ENCODE data around the gene PLD5. TPM values are rescaled to one million over a fixed set of nuclear protein-coding genes. Genes with fewer than 3 reads are reported as not detected.
A peak's percentile ranks its signal among the peaks of the same experiment; 100 is the strongest.
"Not testable (repeated sequence)": the region's sequence is repeated elsewhere in the genome, so short reads cannot be mapped to it uniquely, and the experiment has no call there.

The PLD5 gene
- total and polyA plus RNA-seq, 3 experiments from 2014 or later: not detected

DNA sequence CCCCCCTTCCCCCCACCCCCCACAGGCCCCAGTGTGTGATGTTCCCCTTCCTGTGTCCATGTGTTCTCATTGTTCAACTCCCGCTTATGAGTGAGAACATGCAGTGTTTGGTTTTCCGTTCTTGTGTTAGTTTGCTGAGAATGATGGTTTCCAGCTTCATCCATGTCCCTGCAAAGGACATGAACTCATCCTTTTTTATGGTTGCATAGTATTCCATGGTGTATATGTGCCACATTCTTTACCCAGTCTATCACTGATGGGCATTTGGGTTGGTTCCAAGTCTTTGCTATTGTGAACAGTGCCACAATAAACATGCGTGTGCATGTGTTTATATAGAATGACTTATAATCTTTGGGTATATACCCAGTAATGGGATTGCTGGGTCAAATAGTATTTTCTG, 466.3 kb downstream of the PLD5 start:
- H3K4me3 Mint-ChIP-seq; CTCF ChIA-PET; H3K4me1 ChIP-seq (ENCODE audit: insufficient read depth, low read length); POLR2A ChIA-PET; H3K9me3 ChIP-seq (ENCODE audit: low read length); H3K4me3 ChIP-seq (ENCODE audit: low read length); DNase-seq; H3K27ac ChIP-seq (ENCODE audit: low read depth, low read length); H3K36me3 ChIP-seq (ENCODE audit: insufficient read depth, low read length); H3K36me3 Mint-ChIP-seq; H3K9me3 Mint-ChIP-seq; H3K27me3 Mint-ChIP-seq; H3K4me1 Mint-ChIP-seq; H3K27me3 ChIP-seq (ENCODE audit: insufficient read depth, low read length, poor library complexity, severe bottlenecking); H3K27ac Mint-ChIP-seq: not testable (repeated sequence)

DNA sequence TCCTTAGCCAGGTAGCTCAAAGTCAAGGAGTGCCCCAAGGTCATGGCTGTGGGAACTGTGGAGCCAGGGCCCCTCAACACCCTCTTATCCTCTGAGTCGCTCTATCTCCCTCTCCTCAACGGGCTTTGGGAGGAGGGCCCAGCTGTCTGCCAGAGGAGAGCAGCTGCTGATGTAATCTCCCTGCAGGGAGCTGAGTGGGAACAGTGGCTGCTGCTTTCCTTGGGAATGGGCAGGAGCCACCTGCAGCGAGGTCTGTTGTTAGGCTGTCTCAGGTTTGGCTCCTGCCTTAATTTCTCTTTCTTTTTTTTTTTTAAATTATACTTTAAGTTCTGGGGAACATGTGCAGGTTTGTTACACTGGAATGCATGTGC, 466.8 kb downstream of the PLD5 start:
- peaks cover 0 to 2% (median 0%) of the 10 kb centered on the region in 3 donors for H3K36me3 Mint-ChIP-seq
- H3K4me1 Mint-ChIP-seq: no peaks in the 10 kb centered on the region
- no peaks in the 10 kb centered on the region for H3K27me3 ChIP-seq (ENCODE audit: insufficient read depth, low read length, poor library complexity, severe bottlenecking)
- H3K27ac Mint-ChIP-seq: no peak overlapping the region
- H3K4me3 ChIP-seq (ENCODE audit: low read length): no peak overlapping the region
- H3K9me3 Mint-ChIP-seq: peaks cover 0 to 2% (median 0%) of the 10 kb centered on the region in 5 donors
- no peaks in the 10 kb centered on the region for H3K9me3 ChIP-seq (ENCODE audit: low read length)
- no peak overlapping the region for H3K4me3 Mint-ChIP-seq
- H3K27ac ChIP-seq (ENCODE audit: low read depth, low read length): no peak overlapping the region
- DNase-seq: no peak
- CTCF ChIA-PET: no interaction called here
- H3K4me1 ChIP-seq (ENCODE audit: insufficient read depth, low read length): no peaks in the 10 kb centered on the region
- no peaks in the 10 kb centered on the region for H3K36me3 ChIP-seq (ENCODE audit: insufficient read depth, low read length)
- POLR2A ChIA-PET: no interaction called here
- H3K27me3 Mint-ChIP-seq: peaks cover 3 to 7% of the 10 kb centered on the region in 2 donors

- Histone ChIP-seq H3K9me3 (ENCODE audit: low read length) (no peaks in the 10 kb centered on the region), H3K36me3 (ENCODE audit: insufficient read depth, low read length) (no peaks in the 10 kb centered on the region), H3K27me3 (ENCODE audit: insufficient read depth, low read length, poor library complexity, severe bottlenecking) (no peaks in the 10 kb centered on the region), H3K4me3 (ENCODE audit: low read length) (no peak overlapping the region), H3K27ac (ENCODE audit: low read depth, low read length) (no peak overlapping the region), H3K4me1 (ENCODE audit: insufficient read depth, low read length) (no peaks in the 10 kb centered on the region)
- no peak overlapping the region for H3K4me3 Mint-ChIP-seq
- CTCF ChIA-PET: no interaction called here
- H3K9me3 Mint-ChIP-seq: peaks cover 0 to 2% (median 0%) of the 10 kb centered on the region in 5 donors
- POLR2A ChIA-PET: no interaction called here
- H3K27ac Mint-ChIP-seq: no peak overlapping the region
- no peaks in the 10 kb centered on the region for H3K4me1 Mint-ChIP-seq
- peaks cover 3 to 7% of the 10 kb centered on the region in 2 donors for H3K27me3 Mint-ChIP-seq
- H3K36me3 Mint-ChIP-seq: peaks cover 0 to 2% (median 0%) of the 10 kb centered on the region in 3 donors
- no peak for DNase-seq
Observed at GRCh38 chr1:242056988-242057744, 467.3 kb downstream of the PLD5 start.

GRCh38 chr1:242055749-242056320, 468.7 kb downstream of the PLD5 start:
- CTCF ChIA-PET: no interaction called here
- POLR2A ChIA-PET: no interaction called here

DNA sequence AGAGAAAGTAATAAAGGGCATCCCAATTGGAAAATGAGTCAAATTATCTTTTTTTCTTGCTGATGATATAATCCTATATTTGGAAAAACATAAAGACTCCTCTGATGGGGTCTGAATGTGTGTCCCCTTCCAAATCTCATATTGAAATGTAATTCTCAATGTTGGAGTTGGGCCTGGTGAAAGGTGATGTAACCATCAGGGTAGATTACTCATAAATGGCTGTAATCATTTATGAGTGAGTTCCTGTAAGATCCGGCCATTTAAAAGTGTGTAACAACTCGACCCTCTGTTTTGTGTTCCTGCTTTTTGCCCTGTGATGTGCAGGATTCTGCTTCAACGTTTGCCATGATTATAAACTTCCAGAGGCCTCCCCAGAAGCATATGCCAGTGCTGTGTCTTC, 481.3 kb downstream of the PLD5 start:
- no peak for DNase-seq
- ChIA-PET POLR2A (no interaction called here), CTCF (no interaction called here)
- Histone ChIP-seq H3K9me3 (ENCODE audit: low read length) (no peaks in the 10 kb centered on the region), H3K4me3 (ENCODE audit: low read length) (no peak overlapping the region), H3K27me3 (ENCODE audit: insufficient read depth, low read length, poor library complexity, severe bottlenecking) (no peaks in the 10 kb centered on the region), H3K27ac (ENCODE audit: low read depth, low read length) (no peak overlapping the region), H3K4me1 (ENCODE audit: insufficient read depth, low read length) (no peaks in the 10 kb centered on the region), H3K36me3 (ENCODE audit: insufficient read depth, low read length) (no peaks in the 10 kb centered on the region)
- no peaks in the 10 kb centered on the region for H3K36me3 Mint-ChIP-seq
- no peak overlapping the region for H3K27ac Mint-ChIP-seq
- H3K27me3 Mint-ChIP-seq: peaks cover 4 to 6% of the 10 kb centered on the region in 2 donors
- H3K4me1 Mint-ChIP-seq: no peaks in the 10 kb centered on the region
- no peak overlapping the region for H3K4me3 Mint-ChIP-seq
- peaks cover 0 to 2% (median 0%) of the 10 kb centered on the region in 5 donors for H3K9me3 Mint-ChIP-seq

More at GRCh38 chr1:242055749-242056320, 468.7 kb downstream of the PLD5 start:
- Histone ChIP-seq H3K4me3 (ENCODE audit: low read length) (no peak overlapping the region), H3K4me1 (ENCODE audit: insufficient read depth, low read length) (no peaks in the 10 kb centered on the region), H3K36me3 (ENCODE audit: insufficient read depth, low read length) (no peaks in the 10 kb centered on the region), H3K27me3 (ENCODE audit: insufficient read depth, low read length, poor library complexity, severe bottlenecking) (no peaks in the 10 kb centered on the region), H3K9me3 (ENCODE audit: low read length) (no peaks in the 10 kb centered on the region), H3K27ac (ENCODE audit: low read depth, low read length) (no peak overlapping the region)
- Mint-ChIP-seq H3K4me3 (no peak overlapping the region), H3K36me3 (peaks cover 0 to 2% (median 0%) of the 10 kb centered on the region in 3 donors), H3K4me1 (no peaks in the 10 kb centered on the region), H3K27ac (no peak overlapping the region), H3K27me3 (peaks cover 3 to 7% of the 10 kb centered on the region in 2 donors), H3K9me3 (peaks cover 0 to 2% (median 0%) of the 10 kb centered on the region in 5 donors)
- DNase-seq: no peak

- H3K4me3 ChIP-seq (ENCODE audit: low read length): no peak overlapping the region
- no peak for DNase-seq
- H3K27me3 ChIP-seq (ENCODE audit: insufficient read depth, low read length, poor library complexity, severe bottlenecking): no peaks in the 10 kb centered on the region
- H3K36me3 ChIP-seq (ENCODE audit: insufficient read depth, low read length): no peaks in the 10 kb centered on the region
- no peak overlapping the region for H3K4me3 Mint-ChIP-seq
- H3K27me3 Mint-ChIP-seq: peaks cover 0 to 8% of the 10 kb centered on the region in 2 donors
- POLR2A ChIA-PET: no interaction called here
- H3K9me3 Mint-ChIP-seq: peaks cover 0 to 5% (median 0%) of the 10 kb centered on the region in 5 donors
- H3K27ac ChIP-seq (ENCODE audit: low read depth, low read length): no peak overlapping the region
- no peaks in the 10 kb centered on the region for H3K4me1 ChIP-seq (ENCODE audit: insufficient read depth, low read length)
- no peaks in the 10 kb centered on the region for H3K9me3 ChIP-seq (ENCODE audit: low read length)
- no peaks in the 10 kb centered on the region for H3K4me1 Mint-ChIP-seq
- CTCF ChIA-PET: no interaction called here
- H3K36me3 Mint-ChIP-seq: no peaks in the 10 kb centered on the region
- no peak overlapping the region for H3K27ac Mint-ChIP-seq
Observed at GRCh38 chr1:242034392-242034791, 490.1 kb downstream of the PLD5 start.

GRCh38 chr1:242033447-242033846, 491.1 kb downstream of the PLD5 start:
- Histone ChIP-seq H3K27ac (ENCODE audit: low read depth, low read length) (no peak overlapping the region), H3K4me3 (ENCODE audit: low read length) (no peak overlapping the region), H3K9me3 (ENCODE audit: low read length) (no peaks in the 10 kb centered on the region), H3K36me3 (ENCODE audit: insufficient read depth, low read length) (no peaks in the 10 kb centered on the region), H3K4me1 (ENCODE audit: insufficient read depth, low read length) (no peaks in the 10 kb centered on the region), H3K27me3 (ENCODE audit: insufficient read depth, low read length, poor library complexity, severe bottlenecking) (no peaks in the 10 kb centered on the region)
- peak overlapping the region in 1 of 8 donors; percentile 80 for H3K27ac Mint-ChIP-seq
- H3K4me3 Mint-ChIP-seq: no peak overlapping the region
- no peak for DNase-seq
- H3K9me3 Mint-ChIP-seq: peaks cover 0 to 3% (median 0%) of the 10 kb centered on the region in 5 donors
- H3K27me3 Mint-ChIP-seq: peaks cover 0 to 4% of the 10 kb centered on the region in 2 donors
- CTCF ChIA-PET: no interaction called here
- no peaks in the 10 kb centered on the region for H3K36me3 Mint-ChIP-seq
- POLR2A ChIA-PET: no interaction called here
- no peaks in the 10 kb centered on the region for H3K4me1 Mint-ChIP-seq

All from CD8-positive, alpha-beta memory T cell (primary cell).